WI38 (cell line): Measurements from ENCODE around the gene HSD17B10.
"Not testable (repeated sequence)": the region's sequence is repeated elsewhere in the genome, so short reads cannot be mapped to it uniquely, and the experiment has no call there.

Experiments
- H3K4me3 ChIP-seq: 2 replicates; pipeline ENCODE4 v1.5.1; 2011; ENCODE audit warnings: low read depth, mild to moderate bottlenecking, control low read depth, low read length
- TF ChIP-seq, protein P1 (sequence below): IDR thresholded peaks from 2 replicates; pipeline ENCODE4 v1.5.1; 2012; ENCODE audit warnings: low read depth, mild to moderate bottlenecking, control low read depth, low read length

Gene HSD17B10

DNA sequence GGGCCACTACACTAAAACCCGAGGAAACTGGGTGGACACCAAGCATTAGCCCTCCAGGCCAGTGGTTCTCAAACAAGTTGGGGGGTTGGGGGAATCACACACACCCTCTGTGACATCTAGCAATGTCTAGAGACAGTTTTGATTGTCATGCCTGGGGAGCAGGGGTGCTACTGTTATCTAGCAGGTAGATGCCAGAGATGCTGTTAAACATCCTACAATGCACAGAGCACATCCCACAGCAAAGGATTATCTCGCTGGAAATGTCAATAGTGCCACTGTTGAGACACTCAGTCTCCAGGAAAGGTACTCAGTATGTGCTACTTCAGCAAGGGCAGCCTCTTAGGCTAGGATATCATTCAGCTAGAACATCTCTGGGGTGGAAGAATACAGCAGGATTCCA is 13.0 kb downstream of the HSD17B10 start:
- TF ChIP-seq, protein P1, sequence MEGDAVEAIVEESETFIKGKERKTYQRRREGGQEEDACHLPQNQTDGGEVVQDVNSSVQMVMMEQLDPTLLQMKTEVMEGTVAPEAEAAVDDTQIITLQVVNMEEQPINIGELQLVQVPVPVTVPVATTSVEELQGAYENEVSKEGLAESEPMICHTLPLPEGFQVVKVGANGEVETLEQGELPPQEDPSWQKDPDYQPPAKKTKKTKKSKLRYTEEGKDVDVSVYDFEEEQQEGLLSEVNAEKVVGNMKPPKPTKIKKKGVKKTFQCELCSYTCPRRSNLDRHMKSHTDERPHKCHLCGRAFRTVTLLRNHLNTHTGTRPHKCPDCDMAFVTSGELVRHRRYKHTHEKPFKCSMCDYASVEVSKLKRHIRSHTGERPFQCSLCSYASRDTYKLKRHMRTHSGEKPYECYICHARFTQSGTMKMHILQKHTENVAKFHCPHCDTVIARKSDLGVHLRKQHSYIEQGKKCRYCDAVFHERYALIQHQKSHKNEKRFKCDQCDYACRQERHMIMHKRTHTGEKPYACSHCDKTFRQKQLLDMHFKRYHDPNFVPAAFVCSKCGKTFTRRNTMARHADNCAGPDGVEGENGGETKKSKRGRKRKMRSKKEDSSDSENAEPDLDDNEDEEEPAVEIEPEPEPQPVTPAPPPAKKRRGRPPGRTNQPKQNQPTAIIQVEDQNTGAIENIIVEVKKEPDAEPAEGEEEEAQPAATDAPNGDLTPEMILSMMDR = no peak
- peak overlapping the region; percentile 84 for H3K4me3 ChIP-seq

DNA sequence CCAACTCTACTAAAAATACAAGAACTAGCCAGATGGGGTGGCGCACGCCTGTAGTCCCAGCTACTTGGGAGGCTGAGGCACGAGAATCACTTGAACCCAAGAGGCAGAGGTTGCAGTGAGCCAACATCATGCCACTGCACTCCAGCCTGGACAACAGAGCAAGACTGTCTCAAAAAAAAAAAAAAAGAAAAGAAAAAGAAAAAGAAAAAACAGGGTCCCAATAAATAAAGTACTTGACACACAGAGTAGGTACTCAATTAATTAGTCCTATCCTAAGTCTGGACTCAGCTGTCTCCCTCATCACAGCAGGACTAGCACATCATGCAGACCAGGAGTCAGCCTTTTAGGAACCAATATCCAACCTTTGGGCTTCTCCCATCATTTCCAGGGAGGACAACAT is 13.8 kb downstream of the HSD17B10 start:
- H3K4me3 ChIP-seq = not testable (repeated sequence)

DNA sequence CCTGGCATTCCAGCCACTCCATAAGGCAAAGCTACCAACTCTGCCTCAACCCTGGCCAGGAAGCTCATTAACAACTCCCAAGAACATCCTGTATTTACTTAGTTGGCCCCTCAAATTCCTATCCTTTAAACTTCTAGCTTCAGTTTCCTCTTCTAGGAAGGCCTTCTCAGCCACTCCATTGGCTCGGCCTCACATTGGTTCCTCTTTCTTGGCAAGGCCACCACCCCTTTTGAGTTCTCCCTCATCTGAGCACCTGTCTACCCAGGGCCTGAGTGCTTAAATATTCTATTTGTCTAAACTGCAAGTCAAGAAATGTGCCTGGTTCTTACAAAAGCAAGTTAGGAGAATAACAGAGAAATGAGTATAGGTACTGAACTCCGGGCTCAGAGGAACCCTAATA is 21.7 kb downstream of the HSD17B10 start:
- H3K4me3 ChIP-seq = no peak overlapping the region
- TF ChIP-seq, protein P1 = no peak

DNA sequence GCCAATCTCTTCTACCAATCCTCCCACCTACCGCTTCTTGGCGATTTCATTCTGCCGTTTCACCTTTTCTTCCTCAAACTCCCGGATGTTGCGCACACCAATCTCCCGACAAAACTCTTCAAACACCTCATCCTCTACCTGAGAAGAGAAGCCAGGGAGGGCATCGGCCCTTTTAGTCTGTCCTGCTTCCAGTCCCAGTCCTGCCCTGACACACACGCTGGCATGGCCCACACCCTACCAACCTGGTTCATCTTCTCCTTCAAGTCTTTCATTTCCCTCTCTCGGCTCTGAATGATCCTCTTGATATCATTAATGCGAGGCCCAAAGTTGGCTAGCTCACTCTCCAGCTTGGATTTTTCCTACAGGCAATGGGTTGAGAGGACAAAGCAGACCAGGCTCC is 30.6 kb downstream of the HSD17B10 start:
- H3K4me3 ChIP-seq = no peak overlapping the region
- TF ChIP-seq, protein P1 = no peak

DNA sequence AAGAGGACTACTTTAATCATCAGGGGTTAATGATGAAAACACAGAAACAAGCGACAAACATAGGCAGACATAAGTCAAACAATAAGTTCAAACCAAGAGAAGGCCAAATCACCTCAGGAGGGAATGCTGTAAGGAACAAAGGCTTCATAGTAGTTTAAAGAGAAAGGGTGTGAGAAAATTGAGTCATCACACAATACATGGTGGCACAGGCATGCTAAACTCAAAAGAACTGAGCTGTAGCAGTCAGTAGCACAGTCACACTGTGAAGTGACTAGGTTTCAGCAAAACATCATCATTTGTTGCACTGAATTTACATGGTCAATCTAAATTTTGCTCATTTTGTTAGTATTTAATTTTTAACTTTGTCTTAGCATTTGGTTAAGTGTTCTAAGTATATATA is 36.0 kb downstream of the HSD17B10 start:
- TF ChIP-seq, protein P1 = no peak
- no peak overlapping the region for H3K4me3 ChIP-seq

DNA sequence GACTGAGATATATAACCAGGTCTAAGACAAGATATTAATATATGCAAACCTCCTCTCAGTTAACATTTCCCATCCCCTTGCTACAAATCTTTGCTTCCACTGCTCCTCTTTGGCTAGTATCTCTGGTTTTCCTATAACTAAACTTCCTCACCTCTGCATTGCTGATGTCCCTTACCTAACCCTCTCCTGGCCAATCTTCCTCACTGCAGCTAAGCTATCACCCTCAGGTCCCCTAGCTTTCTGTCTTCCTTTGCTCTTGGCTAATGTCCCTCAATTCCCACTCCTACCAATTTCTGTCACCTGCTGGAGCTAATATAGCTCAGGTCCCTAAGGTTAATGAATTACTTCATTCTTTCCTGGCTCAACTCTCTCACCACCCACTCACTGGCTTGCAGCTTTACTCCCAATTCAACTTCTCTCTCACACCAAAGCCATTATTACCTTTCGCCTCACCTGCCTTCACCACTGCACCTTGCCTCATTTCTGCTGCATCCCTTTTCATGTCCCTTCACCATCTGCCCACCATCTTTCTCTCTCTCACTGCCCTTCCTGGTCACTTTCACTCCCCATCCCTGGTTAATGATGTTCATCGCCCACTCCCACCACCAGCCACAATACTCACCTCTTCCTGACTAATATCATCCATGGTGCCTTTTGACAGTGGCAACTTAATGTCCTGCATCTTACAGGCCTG is 38.4 kb downstream of the HSD17B10 start:
- no peak overlapping the region for H3K4me3 ChIP-seq
- TF ChIP-seq, protein P1 = no peak

DNA sequence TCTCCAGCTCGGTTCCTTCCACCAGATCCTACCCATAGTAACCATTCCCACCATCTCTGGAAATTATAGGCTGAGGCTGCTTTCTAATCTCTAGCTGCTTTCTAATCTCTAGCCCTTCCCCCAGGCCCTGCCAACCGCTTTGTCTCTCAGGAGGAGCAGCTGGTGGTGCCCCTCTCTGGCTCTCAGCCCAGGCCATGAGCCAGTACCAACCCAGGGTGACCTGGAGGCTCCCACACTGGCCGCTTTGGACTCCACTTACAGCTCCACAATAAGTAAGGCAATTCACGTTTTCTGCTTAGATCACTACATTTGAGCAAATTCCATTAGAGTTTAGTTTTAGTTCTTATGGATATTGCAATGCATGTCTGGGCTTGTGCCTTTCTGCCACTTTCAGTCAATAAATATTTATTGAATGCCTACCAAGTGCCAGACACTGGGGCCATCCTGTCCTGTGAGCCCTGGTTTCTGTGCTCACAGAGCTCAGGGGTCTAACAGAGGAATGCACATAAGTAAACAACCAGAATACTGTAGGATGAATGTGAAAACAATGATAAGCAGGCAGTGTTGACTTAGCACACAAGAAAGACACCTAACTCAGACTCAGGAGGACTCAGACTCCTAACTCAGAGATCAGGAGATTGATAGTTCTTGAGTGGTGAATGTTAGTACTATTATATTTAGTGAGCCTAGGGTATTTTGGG is 50.6 kb downstream of the HSD17B10 start:
- TF ChIP-seq, protein P1 = no peak
- no peak overlapping the region for H3K4me3 ChIP-seq
